NCI-H2107 treated with DMSO at 0.1 percent for 48 hours (cell line): ENCODE measurements around the gene SMAD6.

Experiments
- DNase-seq: peaks from one replicate; lab custom pipeline; 2025; ENCODE audit not compliant: unreplicated experiment; lab: John Stamatoyannopoulos, UW

SMAD6 gene

GRCh38 chr15:66719471-66719870 is 17.4 kb downstream of the SMAD6 start:
- DNase-seq: no peak

DNA sequence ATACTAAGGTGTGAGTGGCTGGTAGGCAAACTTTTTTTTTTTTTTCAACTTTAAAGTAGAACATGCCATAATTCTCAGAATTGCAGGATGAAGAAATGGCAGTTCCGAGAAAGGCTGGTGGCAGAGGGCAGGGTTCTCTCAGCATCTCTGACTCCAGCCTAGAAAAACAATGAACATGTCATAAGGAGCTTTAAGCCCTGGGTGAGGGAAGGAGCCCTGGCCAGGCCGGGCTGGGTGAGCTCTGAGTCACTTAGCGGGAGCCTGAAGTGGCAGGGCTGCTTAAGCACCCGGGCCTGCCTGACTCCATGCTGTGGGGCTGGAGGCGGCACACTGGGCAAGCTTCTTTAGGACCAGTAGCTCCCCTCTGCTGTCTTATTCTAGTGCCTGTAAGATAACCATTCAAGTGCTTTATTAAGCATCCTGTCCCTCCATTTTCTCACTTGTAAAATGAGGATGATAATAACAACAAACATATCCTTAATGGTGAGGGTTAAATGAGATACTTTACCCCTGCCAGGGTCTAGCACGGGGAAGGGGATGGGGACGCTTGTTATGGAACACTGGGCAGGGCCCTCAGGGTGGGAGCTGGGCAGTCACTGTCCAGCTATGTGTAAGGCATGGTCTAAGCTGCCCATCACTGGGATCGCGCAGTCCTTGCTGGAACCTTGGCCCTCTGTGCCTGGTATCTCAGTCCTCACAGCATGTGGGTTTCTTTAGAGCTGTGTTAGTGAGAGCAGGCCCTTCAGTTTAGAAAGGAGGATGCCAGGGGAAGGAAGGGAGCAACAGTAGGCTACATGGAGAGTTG is 18.4 kb downstream of the SMAD6 start:
- DNase-seq: no peak

- DNase-seq: no peak
Observed at GRCh38 chr15:66721020-66721419, 19.0 kb downstream of the SMAD6 start.

- no peak for DNase-seq
Observed at GRCh38 chr15:66721501-66721937, 19.5 kb downstream of the SMAD6 start.

- DNase-seq: no peak
Observed at GRCh38 chr15:66721954-66722353, 19.9 kb downstream of the SMAD6 start.

DNA sequence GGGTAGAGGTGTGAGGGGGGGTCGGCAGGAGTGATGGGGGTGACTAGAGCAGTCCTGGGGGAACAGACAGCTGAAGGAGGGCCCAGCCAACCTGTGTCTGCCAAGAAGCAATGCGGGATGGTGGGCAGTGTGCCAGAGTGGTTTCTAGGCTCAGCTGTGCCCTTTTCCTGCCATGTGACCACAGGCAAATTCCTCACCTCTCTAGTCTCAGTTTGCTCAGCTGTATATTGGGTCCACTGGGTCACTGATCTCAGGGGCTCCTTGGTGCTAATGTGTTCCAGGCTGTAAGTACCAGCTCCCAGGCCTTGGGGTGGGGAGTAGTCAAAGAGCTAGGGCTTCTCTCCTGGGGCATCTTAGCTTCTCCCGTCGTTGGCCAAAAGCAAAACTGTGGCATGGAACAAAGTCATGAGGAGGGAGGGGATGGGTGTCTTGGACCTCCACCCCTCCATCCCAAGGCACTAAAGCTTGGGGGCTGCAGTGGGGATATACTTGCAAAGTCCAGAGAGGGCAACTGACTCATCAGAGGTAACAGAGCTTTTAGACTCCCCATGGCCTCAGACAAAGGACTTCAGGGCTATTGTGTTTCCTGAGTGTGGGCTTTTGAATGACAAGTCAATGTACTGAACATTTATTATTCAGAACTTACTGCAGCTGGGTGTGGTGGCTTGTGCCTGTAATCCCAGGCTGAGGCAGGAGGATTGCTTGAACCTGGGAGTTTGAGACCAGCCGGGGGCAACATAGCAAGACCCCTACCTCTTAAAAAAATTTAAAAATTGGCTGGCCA is 20.9 kb downstream of the SMAD6 start:
- no peak for DNase-seq

DNA sequence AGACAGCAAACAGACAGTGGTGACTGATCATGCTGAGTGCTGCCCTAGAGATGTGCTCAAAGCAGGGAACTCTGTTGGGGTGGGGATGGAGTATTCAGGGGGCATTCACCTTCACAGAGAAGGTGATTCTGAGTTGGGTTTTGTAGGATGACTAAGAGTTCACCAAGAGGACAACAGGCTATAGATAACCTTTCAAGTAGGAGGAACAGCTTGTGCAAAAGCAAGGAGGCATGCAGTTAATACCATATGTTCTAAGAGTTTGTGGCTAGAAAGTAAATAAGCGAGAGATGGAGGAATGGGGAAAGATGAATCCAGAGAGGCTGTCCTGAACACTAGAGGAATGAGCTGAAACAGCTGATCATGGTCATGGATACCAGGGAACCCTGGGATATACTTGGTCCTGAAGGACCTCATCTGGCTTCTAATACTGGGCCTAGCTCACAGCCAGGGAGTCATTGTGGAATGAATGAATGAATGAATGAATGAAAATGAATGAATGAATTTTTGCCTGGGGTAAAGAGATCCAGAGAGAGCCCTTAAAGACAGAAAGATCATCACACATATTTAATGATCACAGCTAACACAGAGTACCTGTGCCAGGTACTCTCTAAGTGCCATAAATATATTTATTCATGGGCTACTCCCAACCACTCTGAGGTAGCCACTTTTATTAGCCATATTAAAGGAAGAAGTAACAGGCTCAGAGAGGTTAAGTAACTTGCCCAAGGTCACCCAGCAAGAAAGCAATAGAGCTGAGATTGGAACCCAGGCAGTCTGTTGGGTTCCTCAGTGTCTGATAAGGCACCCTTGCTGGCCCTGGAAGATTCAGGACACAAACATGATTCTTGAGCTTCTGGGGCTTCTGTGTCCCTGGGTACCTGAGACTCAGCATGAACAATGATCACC is 22.0 kb downstream of the SMAD6 start:
- DNase-seq: no peak

GRCh38 chr15:66724732-66725463 is 22.9 kb downstream of the SMAD6 start:
- no peak for DNase-seq

GRCh38 chr15:66725464-66725785 is 23.4 kb downstream of the SMAD6 start:
- no peak for DNase-seq

DNA sequence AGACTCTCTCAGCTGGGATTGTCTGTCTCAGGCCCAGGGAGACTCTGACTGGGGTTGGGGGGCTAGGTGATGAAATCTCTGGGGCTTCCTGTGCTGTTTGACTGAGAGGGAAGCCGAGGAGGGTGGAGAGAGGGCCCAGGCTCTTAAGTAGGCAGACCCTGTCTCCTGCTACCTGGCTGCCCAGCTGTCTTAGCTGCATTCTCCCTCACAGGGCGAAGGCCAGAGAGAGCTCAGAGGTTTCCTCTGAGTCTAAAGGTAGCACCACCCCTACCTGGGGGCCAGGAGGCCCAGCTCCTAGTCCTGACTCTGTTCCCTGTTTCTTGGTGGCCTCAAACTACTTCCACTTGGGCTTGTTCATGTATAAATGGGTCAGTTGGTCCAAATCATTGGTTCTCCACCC is 24.4 kb downstream of the SMAD6 start:
- no peak for DNase-seq

- DNase-seq: no peak
Observed at GRCh38 chr15:66729331-66729951, 27.4 kb downstream of the SMAD6 start.

DNA sequence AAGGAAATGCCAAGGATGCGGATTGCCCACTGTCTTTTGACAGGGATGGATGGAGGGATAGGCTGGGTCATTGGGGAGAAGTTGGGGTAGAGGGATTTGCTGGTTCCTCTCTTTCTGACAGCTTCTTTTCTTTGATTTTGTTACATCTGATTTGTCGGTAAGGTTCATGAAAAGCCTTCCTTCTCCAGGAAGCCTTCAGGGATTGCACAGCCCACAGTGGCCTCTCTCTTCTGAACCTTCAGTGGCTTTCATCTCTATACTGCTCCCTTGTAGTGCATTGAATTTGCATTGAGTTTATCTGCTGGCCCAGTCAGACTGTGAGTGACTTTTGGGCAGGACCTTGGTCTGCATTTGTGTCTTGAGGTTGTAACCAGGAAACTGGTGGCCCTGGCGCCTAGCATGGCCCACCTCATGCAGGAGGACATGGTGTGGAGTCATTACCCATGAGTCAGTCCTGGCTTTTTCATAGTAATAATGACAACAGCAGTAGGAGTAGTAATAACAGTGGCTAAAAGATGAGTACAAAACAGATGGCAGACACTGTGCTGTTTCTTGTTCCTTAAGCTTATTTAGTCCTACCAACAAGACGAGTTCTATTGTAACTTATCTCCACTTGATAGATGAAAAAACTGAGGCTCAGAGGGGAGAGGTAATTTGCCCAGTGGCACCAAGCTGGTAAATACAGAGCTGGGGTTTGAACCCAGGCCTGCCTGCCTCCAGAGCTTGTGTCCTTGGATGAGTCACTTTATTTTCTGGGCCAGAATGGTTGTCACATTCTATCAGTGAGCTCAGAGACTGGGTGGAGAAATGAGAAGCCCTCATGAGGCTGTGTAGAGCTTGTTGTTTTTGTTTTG is 28.4 kb downstream of the SMAD6 start:
- no peak for DNase-seq

DNA sequence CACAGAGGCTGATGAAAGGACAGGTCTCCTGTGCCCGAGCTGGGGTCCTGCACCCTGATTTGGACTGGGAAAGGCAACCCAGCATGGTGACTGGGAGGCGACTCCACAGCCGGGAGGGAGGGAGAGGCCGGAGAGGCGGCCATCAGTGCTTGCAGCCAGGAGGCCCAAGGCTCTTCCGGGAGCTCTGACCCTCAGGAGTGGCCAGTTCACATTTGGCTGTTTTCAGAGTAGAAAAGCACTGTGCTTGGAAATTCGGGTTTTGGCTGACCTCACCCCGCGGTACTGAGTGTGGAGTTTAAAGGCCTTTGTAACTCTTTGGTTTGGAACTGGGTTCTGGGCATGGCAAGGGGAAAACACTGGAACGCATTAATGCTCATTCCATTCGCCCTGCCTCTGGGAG is 31.9 kb downstream of the SMAD6 start:
- DNase-seq: no peak

DNA sequence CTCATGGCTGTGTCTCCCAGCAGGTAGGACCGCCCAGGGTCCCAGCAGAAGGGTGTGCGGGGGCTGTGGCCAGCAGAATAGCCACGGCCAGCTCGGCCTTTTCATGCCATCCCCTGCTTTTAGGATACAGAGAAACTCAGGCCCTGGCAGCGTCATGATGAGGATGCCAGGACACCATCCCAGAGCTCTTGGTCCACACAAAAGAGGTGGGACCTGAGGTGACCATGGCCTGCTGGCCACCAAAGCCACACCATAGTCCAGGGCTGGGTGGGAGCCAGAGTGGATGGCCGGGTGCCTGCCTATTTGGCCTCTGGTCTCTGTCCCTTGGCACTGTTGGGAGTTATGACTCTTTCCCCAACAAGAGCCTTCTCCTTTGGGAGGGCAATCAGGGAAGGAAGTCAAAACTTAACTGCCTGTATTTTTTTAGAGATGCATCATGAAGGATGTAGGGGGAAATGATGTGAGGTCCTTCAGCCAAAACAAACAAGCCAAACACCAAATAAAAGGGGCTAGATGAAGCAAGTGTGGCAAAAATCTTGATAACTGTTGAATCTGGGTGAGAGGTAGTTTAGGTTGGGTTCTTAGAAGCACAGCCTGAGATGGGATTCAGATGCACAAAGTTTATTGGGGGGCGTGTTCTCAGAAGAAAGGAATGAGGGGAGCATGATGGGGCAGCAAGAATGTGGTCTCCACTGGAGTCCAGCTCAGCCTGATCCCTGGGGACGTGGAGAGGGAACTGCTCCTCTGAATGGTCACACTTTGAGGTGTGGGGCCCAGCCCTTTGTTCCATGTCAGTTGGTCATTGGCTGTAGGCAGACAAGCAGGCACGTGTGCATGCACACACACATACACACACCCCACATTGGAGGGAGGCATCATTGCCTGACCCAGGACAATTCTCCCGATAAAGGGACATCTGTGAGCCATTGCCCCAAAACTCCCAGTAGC is 33.2 kb downstream of the SMAD6 start:
- DNase-seq: no peak

GRCh38 chr15:66735909-66736305 is 33.9 kb downstream of the SMAD6 start:
- DNase-seq: no peak

DNA sequence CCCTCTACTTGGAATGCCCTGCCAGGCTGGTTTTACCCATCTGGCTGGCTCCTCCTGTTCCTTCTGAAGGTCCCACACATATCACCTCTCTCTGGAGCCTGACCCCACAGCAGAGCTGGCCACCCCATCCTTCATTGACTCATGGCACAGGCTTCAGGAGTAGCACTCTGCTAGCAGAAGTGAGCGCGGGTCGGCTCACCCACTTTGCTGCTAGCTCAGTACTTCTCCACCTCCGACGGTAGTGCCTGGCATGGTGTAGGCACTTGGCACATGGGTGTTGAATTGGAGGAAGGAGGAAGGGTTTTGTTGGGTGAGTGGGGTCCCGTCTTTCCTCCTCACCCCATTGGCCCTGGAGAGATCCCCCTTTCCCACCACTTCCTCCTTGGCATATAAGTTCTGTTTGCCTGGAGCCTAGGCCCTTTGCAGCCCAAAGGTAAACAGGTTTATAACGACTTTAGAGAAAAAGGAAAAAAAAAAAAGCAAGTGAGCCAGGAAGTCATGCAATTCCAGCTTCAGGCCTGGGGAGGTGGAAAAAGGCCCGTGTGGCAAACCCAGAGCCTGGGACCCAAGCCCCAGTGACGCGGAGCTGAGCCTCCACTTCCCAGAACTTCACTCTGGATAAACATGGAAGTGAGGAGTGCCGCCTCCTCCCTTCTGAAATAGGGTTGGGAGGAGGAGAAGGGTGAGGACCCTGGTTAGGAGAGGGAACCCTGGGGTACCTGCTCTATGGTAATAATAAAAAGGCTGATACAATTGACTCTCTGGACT is 35.4 kb downstream of the SMAD6 start:
- no peak for DNase-seq

DNA sequence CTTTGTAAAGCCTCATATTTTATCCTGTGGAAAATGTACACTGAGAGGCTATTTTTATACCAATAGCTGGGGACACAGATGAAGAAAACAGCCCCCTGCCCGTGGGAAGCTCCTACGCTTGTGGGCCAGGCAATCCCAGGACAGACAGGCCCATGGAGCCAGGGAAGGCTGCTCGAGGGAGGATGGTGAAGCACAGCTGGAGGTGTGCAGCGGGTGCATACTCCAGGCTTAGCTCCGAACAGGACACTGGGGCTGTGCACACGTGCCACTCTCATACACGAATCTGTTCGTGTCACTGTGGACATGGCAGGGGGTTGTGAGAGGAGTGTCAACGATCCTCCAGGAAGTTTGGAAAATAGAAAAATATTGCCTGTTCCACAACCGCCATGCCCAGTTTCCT is 36.1 kb downstream of the SMAD6 start:
- DNase-seq: no peak

DNA sequence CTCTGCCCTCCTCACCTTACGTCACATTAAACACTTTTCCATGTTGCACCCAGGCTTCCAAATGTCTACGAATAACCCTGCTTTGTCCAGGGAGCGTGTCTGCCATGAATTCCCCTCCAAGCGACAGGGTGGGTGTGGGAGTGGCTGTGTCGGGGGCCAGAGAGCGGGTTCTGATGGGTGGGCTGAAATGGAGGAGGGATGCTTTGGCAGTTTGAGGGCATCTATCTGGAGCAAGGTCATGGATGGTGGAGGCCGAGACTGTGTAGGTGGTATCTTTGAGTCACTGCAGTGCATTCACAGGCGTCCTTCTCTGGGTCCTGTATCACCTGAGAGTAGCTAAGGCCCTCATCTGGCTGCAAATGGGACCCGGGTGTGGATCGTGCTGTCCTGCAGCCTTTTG is 36.6 kb downstream of the SMAD6 start:
- no peak for DNase-seq
